HG02852 (cell line): Measurements from ENCODE around the gene PLS3.
"Not testable (repeated sequence)": the region's sequence is repeated elsewhere in the genome, so short reads cannot be mapped to it uniquely, and the experiment has no call there.

Source experiments
- ATAC-seq: cut with Tn5 transposase; IDR thresholded peaks from one replicate; pipeline ENCODE4 v1.9.1; 2021; ENCODE audit warnings: mild to moderate bottlenecking, moderate library complexity; ENCODE audit not compliant: unreplicated experiment

The PLS3 gene

GRCh38 chrX:115560978-115561604 is at the start of gene PLS3:
PLS3 (plus strand) TSS chrX:115561174; CDS start chrX:115610251, 49,077 bp downstream.
- peak; percentile 64 for ATAC-seq

- no peak for ATAC-seq
Observed at GRCh38 chrX:115518113-115518512, 42.9 kb upstream of the PLS3 start.

GRCh38 chrX:115521741-115522140 is 39.2 kb upstream of the PLS3 start:
- ATAC-seq, result no peak

GRCh38 chrX:115522952-115523351 is 38.0 kb upstream of the PLS3 start:
- no peak for ATAC-seq

- no peak for ATAC-seq
Observed at GRCh38 chrX:115525486-115525885, 35.5 kb upstream of the PLS3 start.

GRCh38 chrX:115531818-115532403 is 29.1 kb upstream of the PLS3 start:
- no peak for ATAC-seq

- ATAC-seq, result no peak
Observed at GRCh38 chrX:115533485-115533884, 27.5 kb upstream of the PLS3 start.

GRCh38 chrX:115534383-115534782 is 26.6 kb upstream of the PLS3 start:
- no peak for ATAC-seq

- ATAC-seq, result no peak
Observed at GRCh38 chrX:115535421-115535820, 25.6 kb upstream of the PLS3 start.

- ATAC-seq, result no peak
Observed at GRCh38 chrX:115535844-115536243, 25.1 kb upstream of the PLS3 start.

- no peak for ATAC-seq
Observed at GRCh38 chrX:115539841-115540240, 21.1 kb upstream of the PLS3 start.

GRCh38 chrX:115541045-115541444 is 19.9 kb upstream of the PLS3 start:
- not testable (repeated sequence) for ATAC-seq

GRCh38 chrX:115547448-115547847 is 13.5 kb upstream of the PLS3 start:
- ATAC-seq, result no peak

- ATAC-seq, result no peak
Observed at GRCh38 chrX:115549008-115549407, 12.0 kb upstream of the PLS3 start.

- ATAC-seq, result no peak
Observed at GRCh38 chrX:115553171-115553570, 7.8 kb upstream of the PLS3 start.

GRCh38 chrX:115559672-115560071 is 1.3 kb upstream of the PLS3 start:
- ATAC-seq, result no peak

GRCh38 chrX:115560211-115560977 is 580 bp upstream of the PLS3 start:
- no peak for ATAC-seq

GRCh38 chrX:115561605-115562479 is 868 bp downstream of the PLS3 start:
- peak; percentile 38 for ATAC-seq

- no peak for ATAC-seq
Observed at GRCh38 chrX:115562480-115562847, 1.5 kb downstream of the PLS3 start.

GRCh38 chrX:115563633-115564162 is 2.7 kb downstream of the PLS3 start:
- ATAC-seq, result no peak

- no peak for ATAC-seq
Observed at GRCh38 chrX:115564243-115564642, 3.3 kb downstream of the PLS3 start.
